Panc1 (cell line): Measurements from ENCODE around the gene GABRB1. TPM values are rescaled to one million over a fixed set of nuclear protein-coding genes. Genes with fewer than 3 reads are reported as not detected.
A peak's percentile ranks its signal among the peaks of the same experiment; 100 is the strongest.

ENCODE experiments used
- ATAC-seq: fragments of 200-7000 bp; cut with Tn5 transposase; 2 replicates; pipeline ENCODE4 v1.9.1; 2020; ENCODE audit warnings: mild to moderate bottlenecking, moderate library complexity
- BruUV-seq: library from RNA; stranded (reverse); fragments of 400-500 nt; replicated peaks from 2 replicates; lab custom pipeline; 2021; lab: Mats Ljungman, UMichigan
- CTCF ChIA-PET: fragments of 300-600 bp; sonication (Branson Sonifier 250); formaldehyde crosslinking; loops from one replicate; lab custom pipeline; 2022; ENCODE audit warnings: antibody characterized with exemption; lab: Charles Lee
- POLR2A ChIA-PET: fragments of 300-600 bp; sonication (Branson Sonifier 250); formaldehyde crosslinking; loops from one replicate; lab custom pipeline; 2022; ENCODE audit warnings: antibody characterized with exemption; lab: Charles Lee
- DNase-seq: peaks from one replicate; pipeline ENCODE4 v3.0.0-alpha.2; 2010; ENCODE audit warnings: low read depth, low spot score
- H3K27ac ChIP-seq: 2 replicates; pipeline ENCODE4 v1.5.1; 2011; ENCODE audit warnings: mild to moderate bottlenecking, low read length, inconsistent platforms
- H3K27me3 ChIP-seq: fragments of 200-500 bp; sonication (Bioruptor generic); 2 replicates; pipeline ENCODE4 v1.6.0; 2014; ENCODE audit warnings: low read length, inconsistent platforms; ENCODE audit not compliant: control insufficient read depth, insufficient read depth
- H3K36me3 ChIP-seq: fragments of 200-500 bp; sonication (Bioruptor generic); 2 replicates; pipeline ENCODE4 v1.5.1; 2014; ENCODE audit warnings: inconsistent platforms, mild to moderate bottlenecking, low read length, moderate library complexity; ENCODE audit not compliant: control insufficient read depth, insufficient read depth
- H3K4me1 ChIP-seq: 2 replicates; pipeline ENCODE4 v1.5.1; 2011; ENCODE audit warnings: inconsistent platforms, mild to moderate bottlenecking, low read length, moderate library complexity; ENCODE audit not compliant: control insufficient read depth, insufficient read depth
- H3K4me3 ChIP-seq, 2 experiments: 2 replicates each; pipeline ENCODE4 v1.5.1; 2011 to 2012; ENCODE audit warnings: low read depth in 2 of 2, low read length in 2 of 2, mild to moderate bottlenecking in 2 of 2, inconsistent platforms in 1 of 2, moderate library complexity in 1 of 2
- H3K9me3 ChIP-seq: fragments of 200-500 bp; sonication (Bioruptor generic); 2 replicates; pipeline ENCODE4 v1.5.1; 2014; ENCODE audit warnings: low read depth, mild to moderate bottlenecking, inconsistent platforms, low read length, moderate library complexity; ENCODE audit not compliant: control insufficient read depth, insufficient read depth
- POLR2AphosphoS5 ChIP-seq: IDR thresholded peaks from 2 replicates; pipeline ENCODE4 v1.6.1; 2012; ENCODE audit warnings: mild to moderate bottlenecking, low read depth, low read length, moderate library complexity
- SIN3A ChIP-seq: IDR thresholded peaks from 2 replicates; pipeline ENCODE4 v1.6.1; 2012; ENCODE audit warnings: low read depth, mild to moderate bottlenecking, low read length, moderate library complexity, borderline replicate concordance; ENCODE audit not compliant: insufficient read depth
- TCF7L2 ChIP-seq: IDR thresholded peaks from 2 replicates; pipeline ENCODE4 v1.6.1; 2011; ENCODE audit warnings: mild to moderate bottlenecking, low read depth, low read length, inconsistent platforms
- in situ Hi-C: cut with HindIII; loops from 2 replicates; pipeline ENCODE4 v1.10.0; 2016; ENCODE audit warnings: low sequenced_read_pairs, low pct_unique_long_range_greater_than_20kb
- intact Hi-C: fragments of 100-400 bp; cut with micrococcal nuclease; formaldehyde crosslinking; loops from one replicate; pipeline ENCODE4 v1.10.0; 2022; ENCODE audit not compliant: unreplicated experiment
- total RNA-seq: library from RNA; stranded (reverse); gene quantifications from one replicate; pipeline ENCODE4 v1.2.1, GENCODE V29; 2021; ENCODE audit not compliant: unreplicated experiment
- TF ChIP-seq, protein P1 (sequence below), 2 experiments: IDR thresholded peaks; 2 replicates each; pipeline ENCODE4 v1.6.1; 2011 to 2012; ENCODE audit warnings: low read depth in 2 of 2, control low read depth in 1 of 2, low read length in 1 of 2, mild to moderate bottlenecking in 1 of 2, moderate library complexity in 1 of 2; ENCODE audit not compliant: insufficient read depth in 1 of 2
- TF ChIP-seq, protein P2 (sequence below): fragments of 450-650 bp; IDR thresholded peaks from 2 replicates; pipeline ENCODE4 v1.5.1; 2017; ENCODE audit warnings: mild to moderate bottlenecking

GABRB1 gene
- total RNA-seq, 1 experiment from 2014 or later, result not detected

DNA sequence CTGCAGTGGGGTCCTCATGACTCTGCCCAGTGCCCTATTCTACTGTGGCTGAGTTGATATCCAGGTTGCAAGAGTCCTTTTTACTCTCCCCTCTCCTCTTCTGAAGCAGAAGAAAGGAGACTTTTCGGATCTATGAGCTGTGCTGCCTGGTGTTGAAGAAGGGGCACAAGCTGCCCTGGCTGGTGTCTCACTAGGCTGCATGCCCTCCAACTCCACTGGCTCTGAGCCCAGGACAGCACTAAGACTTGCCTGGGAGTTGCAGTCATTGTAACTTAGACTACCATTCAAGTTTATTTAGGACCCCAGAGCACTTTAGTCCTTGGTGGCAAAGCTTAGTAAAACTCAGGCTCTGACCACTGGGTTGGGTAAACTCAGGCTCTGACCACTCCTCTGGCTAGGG is 89.4 kb downstream of the GABRB1 start:
- in situ Hi-C loops, result no loop called here
- TF ChIP-seq POLR2AphosphoS5, result no peak
- TF ChIP-seq, protein P1, sequence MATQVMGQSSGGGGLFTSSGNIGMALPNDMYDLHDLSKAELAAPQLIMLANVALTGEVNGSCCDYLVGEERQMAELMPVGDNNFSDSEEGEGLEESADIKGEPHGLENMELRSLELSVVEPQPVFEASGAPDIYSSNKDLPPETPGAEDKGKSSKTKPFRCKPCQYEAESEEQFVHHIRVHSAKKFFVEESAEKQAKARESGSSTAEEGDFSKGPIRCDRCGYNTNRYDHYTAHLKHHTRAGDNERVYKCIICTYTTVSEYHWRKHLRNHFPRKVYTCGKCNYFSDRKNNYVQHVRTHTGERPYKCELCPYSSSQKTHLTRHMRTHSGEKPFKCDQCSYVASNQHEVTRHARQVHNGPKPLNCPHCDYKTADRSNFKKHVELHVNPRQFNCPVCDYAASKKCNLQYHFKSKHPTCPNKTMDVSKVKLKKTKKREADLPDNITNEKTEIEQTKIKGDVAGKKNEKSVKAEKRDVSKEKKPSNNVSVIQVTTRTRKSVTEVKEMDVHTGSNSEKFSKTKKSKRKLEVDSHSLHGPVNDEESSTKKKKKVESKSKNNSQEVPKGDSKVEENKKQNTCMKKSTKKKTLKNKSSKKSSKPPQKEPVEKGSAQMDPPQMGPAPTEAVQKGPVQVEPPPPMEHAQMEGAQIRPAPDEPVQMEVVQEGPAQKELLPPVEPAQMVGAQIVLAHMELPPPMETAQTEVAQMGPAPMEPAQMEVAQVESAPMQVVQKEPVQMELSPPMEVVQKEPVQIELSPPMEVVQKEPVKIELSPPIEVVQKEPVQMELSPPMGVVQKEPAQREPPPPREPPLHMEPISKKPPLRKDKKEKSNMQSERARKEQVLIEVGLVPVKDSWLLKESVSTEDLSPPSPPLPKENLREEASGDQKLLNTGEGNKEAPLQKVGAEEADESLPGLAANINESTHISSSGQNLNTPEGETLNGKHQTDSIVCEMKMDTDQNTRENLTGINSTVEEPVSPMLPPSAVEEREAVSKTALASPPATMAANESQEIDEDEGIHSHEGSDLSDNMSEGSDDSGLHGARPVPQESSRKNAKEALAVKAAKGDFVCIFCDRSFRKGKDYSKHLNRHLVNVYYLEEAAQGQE (IDR thresholded peaks at IDR 0.05; ENCODE audit: insufficient read depth in 1 of 2, low read depth in 2 of 2, low read length in 1 of 2), result no peak
- TF ChIP-seq, protein P2, sequence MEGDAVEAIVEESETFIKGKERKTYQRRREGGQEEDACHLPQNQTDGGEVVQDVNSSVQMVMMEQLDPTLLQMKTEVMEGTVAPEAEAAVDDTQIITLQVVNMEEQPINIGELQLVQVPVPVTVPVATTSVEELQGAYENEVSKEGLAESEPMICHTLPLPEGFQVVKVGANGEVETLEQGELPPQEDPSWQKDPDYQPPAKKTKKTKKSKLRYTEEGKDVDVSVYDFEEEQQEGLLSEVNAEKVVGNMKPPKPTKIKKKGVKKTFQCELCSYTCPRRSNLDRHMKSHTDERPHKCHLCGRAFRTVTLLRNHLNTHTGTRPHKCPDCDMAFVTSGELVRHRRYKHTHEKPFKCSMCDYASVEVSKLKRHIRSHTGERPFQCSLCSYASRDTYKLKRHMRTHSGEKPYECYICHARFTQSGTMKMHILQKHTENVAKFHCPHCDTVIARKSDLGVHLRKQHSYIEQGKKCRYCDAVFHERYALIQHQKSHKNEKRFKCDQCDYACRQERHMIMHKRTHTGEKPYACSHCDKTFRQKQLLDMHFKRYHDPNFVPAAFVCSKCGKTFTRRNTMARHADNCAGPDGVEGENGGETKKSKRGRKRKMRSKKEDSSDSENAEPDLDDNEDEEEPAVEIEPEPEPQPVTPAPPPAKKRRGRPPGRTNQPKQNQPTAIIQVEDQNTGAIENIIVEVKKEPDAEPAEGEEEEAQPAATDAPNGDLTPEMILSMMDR, result no peak
- no peak for TF ChIP-seq TCF7L2
- TF ChIP-seq SIN3A, result no peak
- ChIA-PET POLR2A (no interaction called here), CTCF (no interaction called here)
- no peak for ATAC-seq
- H3K27ac ChIP-seq, result no peak overlapping the region
- DNase-seq, result no peak
- H3K4me1 ChIP-seq, result no peaks in the 10 kb centered on the region
- no peaks in the 10 kb centered on the region for H3K27me3 ChIP-seq
- H3K9me3 ChIP-seq, result no peaks in the 10 kb centered on the region
- no TSS peak for BruUV-seq
- intact Hi-C loops, result loop anchor here (5.0 kb wide), 1 partner anchor 278 kb away; no protein-coding TSS in a partner anchor
- no peaks in the 10 kb centered on the region for H3K36me3 ChIP-seq
- H3K4me3 ChIP-seq, result no peak overlapping the region

DNA sequence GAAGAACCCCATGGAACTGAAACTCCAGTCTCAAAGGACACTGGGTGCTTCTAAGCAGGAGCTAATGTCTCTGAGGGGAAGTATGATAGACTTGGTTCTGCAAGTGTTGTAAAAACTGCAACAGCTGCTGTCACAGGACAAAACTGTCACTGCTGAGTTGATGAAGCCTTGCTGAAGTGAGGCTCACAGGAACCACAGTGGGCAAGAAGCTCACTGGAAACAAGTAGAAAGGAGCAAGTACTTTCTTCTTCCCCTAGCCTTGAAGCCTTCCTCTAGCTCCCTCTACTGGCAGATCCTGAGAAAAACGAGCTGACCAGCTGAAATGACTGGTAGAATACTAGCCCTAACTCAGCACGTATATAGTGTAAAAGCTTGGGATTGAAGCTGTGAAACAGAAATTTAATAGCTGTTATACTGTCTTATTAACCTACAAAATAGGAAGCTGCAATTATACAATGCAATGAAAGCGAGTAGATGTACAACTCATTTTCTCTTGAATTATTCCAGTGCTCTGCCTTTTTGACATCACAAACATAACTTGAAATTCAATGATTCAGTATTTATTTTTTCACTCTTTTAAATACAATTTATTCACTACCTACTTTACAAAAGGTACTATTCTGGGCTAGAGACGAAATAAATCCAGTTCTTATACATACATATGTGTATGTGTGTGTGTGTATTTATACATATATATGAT is 91.4 kb downstream of the GABRB1 start:
- no peaks in the 10 kb centered on the region for H3K4me1 ChIP-seq
- ATAC-seq (peak; percentile 80), DNase-seq (peak; percentile 76)
- CTCF ChIA-PET, result interaction anchor here (0.6 to 1.5 kb wide), 3 partner anchors 10 to 414 kb away, joined by 3 to 5 read pairs (median 5); no protein-coding TSS in a partner anchor
- H3K9me3 ChIP-seq, result no peaks in the 10 kb centered on the region
- POLR2A ChIA-PET, result no interaction called here
- no peak overlapping the region for H3K4me3 ChIP-seq
- intact Hi-C loops, result loop anchor here (5.0 kb wide), 1 partner anchor 280 kb away; no protein-coding TSS in a partner anchor
- TF ChIP-seq, protein P2, result peak; percentile 80
- TF ChIP-seq, protein P1 (IDR thresholded peaks at IDR 0.05; ENCODE audit: insufficient read depth in 1 of 2, low read depth in 2 of 2, low read length in 1 of 2), result no peak
- no peak for TF ChIP-seq SIN3A
- H3K27me3 ChIP-seq, result no peaks in the 10 kb centered on the region
- H3K36me3 ChIP-seq, result no peaks in the 10 kb centered on the region
- in situ Hi-C loops, result no loop called here
- no peak overlapping the region for H3K27ac ChIP-seq
- no TSS peak for BruUV-seq
